ENCODE measurements around the gene MPST. TPM values are rescaled to one million over a fixed set of nuclear protein-coding genes. Genes with fewer than 3 reads are reported as not detected.

The MPST gene
- total RNA-seq, 2 donors from 2014 or later, result 102 to 116 TPM

- no peak overlapping the region for H3K4me3 ChIP-seq
- H3K27ac ChIP-seq, result peak overlapping the region; percentile 55 to 63
- no peaks in the 10 kb centered on the region for H3K27me3 ChIP-seq
- TF ChIP-seq CTCF (IDR thresholded peaks at IDR 0.05), result no peak
- H3K36me3 ChIP-seq, result peaks cover 42% of the 10 kb centered on the region
- DNase-seq (ENCODE audit: low spot score), result no peak
- peaks cover 0 to 47% of the 10 kb centered on the region in 2 donors for H3K4me1 ChIP-seq
- H3K9me3 ChIP-seq, result no peaks in the 10 kb centered on the region
Observed at GRCh38 chr22:37026325-37026724, 6.8 kb downstream of the MPST start.

GRCh38 chr22:37027556-37027955 lies 8.0 kb downstream of the MPST start:
- Histone ChIP-seq H3K4me3 (no peak overlapping the region), H3K36me3 (peaks cover 42% of the 10 kb centered on the region)
- TF ChIP-seq CTCF (IDR thresholded peaks at IDR 0.05), result no peak

GRCh38 chr22:37028692-37029674 lies 9.4 kb downstream of the MPST start:
- H3K4me1 ChIP-seq, result peaks cover 0 to 20% of the 10 kb centered on the region in 2 donors
- peaks cover 42% of the 10 kb centered on the region for H3K36me3 ChIP-seq
- H3K4me3 ChIP-seq, result no peak overlapping the region
- H3K9me3 ChIP-seq, result no peaks in the 10 kb centered on the region
- no peaks in the 10 kb centered on the region for H3K27me3 ChIP-seq
- no peak for TF ChIP-seq CTCF (IDR thresholded peaks at IDR 0.05)
- DNase-seq (ENCODE audit: low spot score), result no peak
- no peak overlapping the region for H3K27ac ChIP-seq

More at GRCh38 chr22:37027556-37027955, 8.0 kb downstream of the MPST start:
- Histone ChIP-seq H3K27ac (no peak overlapping the region), H3K27me3 (no peaks in the 10 kb centered on the region), H3K9me3 (no peaks in the 10 kb centered on the region), H3K4me1 (peaks cover 0 to 35% of the 10 kb centered on the region in 2 donors)
- DNase-seq (ENCODE audit: low spot score), result no peak

GRCh38 chr22:37030560-37031281 lies 11.2 kb downstream of the MPST start:
- no peak for DNase-seq (ENCODE audit: low spot score)
- no peak for TF ChIP-seq CTCF (IDR thresholded peaks at IDR 0.05)
- peaks cover 27% of the 10 kb centered on the region for H3K36me3 ChIP-seq
- H3K27me3 ChIP-seq, result no peaks in the 10 kb centered on the region
- no peak overlapping the region for H3K4me3 ChIP-seq
- H3K4me1 ChIP-seq, result peaks cover 0 to 12% of the 10 kb centered on the region in 2 donors
- H3K9me3 ChIP-seq, result no peaks in the 10 kb centered on the region
- H3K27ac ChIP-seq, result no peak overlapping the region

- peaks cover 0 to under 1% of the 10 kb centered on the region in 2 donors for H3K4me1 ChIP-seq
- H3K9me3 ChIP-seq, result no peaks in the 10 kb centered on the region
- H3K36me3 ChIP-seq, result peaks cover 24% of the 10 kb centered on the region
- TF ChIP-seq CTCF (IDR thresholded peaks at IDR 0.05), result no peak
- H3K27ac ChIP-seq, result no peak overlapping the region
- DNase-seq (ENCODE audit: low spot score), result no peak
- H3K4me3 ChIP-seq, result no peak overlapping the region
- H3K27me3 ChIP-seq, result no peaks in the 10 kb centered on the region
Observed at GRCh38 chr22:37032134-37032534, 12.6 kb downstream of the MPST start.
